K562 (cell line): ENCODE results near the gene LVRN. TPM values are rescaled to one million over a fixed set of nuclear protein-coding genes. Genes with fewer than 3 reads are reported as not detected.

Experiments used
- ATAC-seq: fragments of 200-7000 bp; cut with Tn5 transposase; 3 replicates; pipeline ENCODE4 v1.9.1; 2020; ENCODE audit warnings: moderate library complexity
- BruUV-seq: library from RNA; stranded (reverse); fragments of 400-500 nt; replicated peaks from 2 replicates; lab custom pipeline; 2021; lab: Mats Ljungman, UMichigan
- CTCF ChIA-PET: fragments of 300-600 bp; formaldehyde crosslinking; extraction: SDS; loops from one replicate; lab custom pipeline; 2021; ENCODE audit warnings: low intra/inter-chr PET ratio; lab: Yijun Ruan, JAX
- POLR2A ChIA-PET: fragments of 300-600, 350-650 bp; sonication (Branson Sonifier 250); formaldehyde crosslinking; extraction: SDS; loops from one replicate; lab custom pipeline; 2021; ENCODE audit warnings: antibody characterized with exemption, inconsistent platforms; lab: Yijun Ruan, JAX
- DNase-seq, 4 experiments: peaks; one replicate each; pipeline versions ENCODE4 v3.0.0 to v3.0.0-alpha.2; 2011 to 2018; ENCODE audit warnings: low spot score in 3 of 4, mixed read lengths in 3 of 4; ENCODE audit errors: extremely low read depth in 1 of 4
- FAIRE-seq: peaks from 2 replicates; lab custom pipeline; 2011; peaks lifted over from hg19 to GRCh38; lab: Jason Lieb, UNC
- H2AFZ ChIP-seq: 2 replicates; pipeline ENCODE4 v1.6.0; 2011; ENCODE audit warnings: low read depth, low read length, control low read depth, inconsistent platforms
- H3K27ac ChIP-seq: fragments of 200-600 bp; 3 replicates; pipeline ENCODE4 v1.8.0; 2011; ENCODE audit warnings: low read depth, mild to moderate bottlenecking, control low read depth, inconsistent platforms, low read length, moderate library complexity, mixed read lengths; ENCODE audit errors: extremely low read depth
- H3K27me3 ChIP-seq, 2 experiments: fragments of 300-600 bp in 1 of 2; 2 replicates in 1 of 2; 3 replicates in 1 of 2; pipeline versions ENCODE4 v1.6.0 to v1.8.0; 2011; ENCODE audit warnings: inconsistent platforms in 2 of 2, low read length in 2 of 2, mild to moderate bottlenecking in 1 of 2, mixed read lengths in 1 of 2, moderate library complexity in 1 of 2; ENCODE audit not compliant: control insufficient read depth in 2 of 2, insufficient read depth in 2 of 2
- H3K36me3 ChIP-seq: fragments of 300-600 bp; 3 replicates; pipeline ENCODE4 v1.8.0; 2011; ENCODE audit warnings: mild to moderate bottlenecking, low read length, inconsistent platforms; ENCODE audit not compliant: control insufficient read depth, insufficient read depth
- H3K4me1 ChIP-seq, 2 experiments: fragments of 200-600 bp in 1 of 2; replicated peaks in 1 of 2; 2 replicates in 1 of 2; 3 replicates in 1 of 2; pipeline versions ENCODE4 v1.5.1 to v1.8.0; 2011; ENCODE audit warnings: inconsistent platforms in 2 of 2, low read length in 2 of 2, mild to moderate bottlenecking in 1 of 2, mixed read lengths in 1 of 2, moderate library complexity in 1 of 2; ENCODE audit not compliant: control insufficient read depth in 2 of 2, insufficient read depth in 2 of 2
- H3K4me2 ChIP-seq: 2 replicates; pipeline ENCODE4 v1.6.1; 2011; ENCODE audit warnings: low read length, control low read depth, inconsistent platforms, mixed read lengths; ENCODE audit not compliant: insufficient read depth
- H3K4me3 ChIP-seq: fragments of 200-600 bp; sonication (generic), shearing (Covaris generic); 2 replicates; pipeline ENCODE4 v1.5.1; 2016; ENCODE audit warnings: control low read depth, inconsistent platforms
- H3K79me2 ChIP-seq: fragments of 200-600 bp; 3 replicates; pipeline ENCODE4 v1.8.0; 2011; ENCODE audit warnings: low read length, inconsistent platforms; ENCODE audit not compliant: control insufficient read depth, insufficient read depth
- H3K9ac ChIP-seq, 2 experiments: 2 replicates each; pipeline versions ENCODE4 v1.6.0 to v1.6.1; 2011; ENCODE audit warnings: low read depth in 2 of 2, low read length in 2 of 2, control low read depth in 1 of 2, inconsistent platforms in 1 of 2, mild to moderate bottlenecking in 1 of 2, mixed read lengths in 1 of 2; ENCODE audit not compliant: insufficient read depth in 1 of 2
- H3K9me1 ChIP-seq: one replicate; pipeline ENCODE4 v1.6.0; 2011; ENCODE audit warnings: inconsistent platforms, mild to moderate bottlenecking, low read length, moderate library complexity; ENCODE audit not compliant: control insufficient read depth, insufficient read depth
- H3K9me3 ChIP-seq: replicated peaks from 2 replicates; pipeline ENCODE4 v1.5.1; 2011; ENCODE audit warnings: low read depth, low read length, inconsistent platforms; ENCODE audit not compliant: control insufficient read depth, insufficient read depth
- H4K20me1 ChIP-seq: replicated peaks from 2 replicates; pipeline ENCODE4 v1.6.1; 2011; ENCODE audit warnings: low read length, inconsistent platforms, mixed read lengths; ENCODE audit not compliant: control insufficient read depth, insufficient read depth
- MTA3 ChIP-seq: fragments of 450-650 bp; formaldehyde crosslinking; IDR thresholded peaks from 2 replicates; pipeline ENCODE4 v1.6.1; 2017; ENCODE audit warnings: mild to moderate bottlenecking, borderline replicate concordance
- TEAD2 ChIP-seq: fragments of 450-650 bp; IDR thresholded peaks from 2 replicates; pipeline ENCODE4 v1.6.1; 2016; ENCODE audit warnings: missing genetic modification characterization, control low read depth, missing compliant biosample characterization
- ZNF224 ChIP-seq: sonication (generic); formaldehyde crosslinking; IDR thresholded peaks from 2 replicates; pipeline ENCODE4 v1.8.0; 2022; ENCODE audit warnings: mild to moderate bottlenecking, missing genetic modification reagents
- WGBS: fragments of 100-300 bp; shearing (Covaris generic); methylation state at CpG from one replicate; pipeline ENCODE4 v1.1.6; 2016; ENCODE audit warnings: low coverage, mixed read lengths; ENCODE audit not compliant: insufficient coverage; ENCODE audit errors: missing lambda C conversion rate; 5-methylcytosine and 5-hydroxymethylcytosine counted together
- in situ Hi-C: fragments of 300-500 bp; cut with MboI; formaldehyde crosslinking; loops from 4 replicates; pipeline ENCODE4 v1.15.0; 2018; ENCODE audit warnings: inconsistent platforms, mixed read lengths
- intact Hi-C: fragments of 100-400 bp; cut with micrococcal nuclease; formaldehyde crosslinking; loops from 2 replicates; pipeline ENCODE4 v1.14.2; 2022
- polyA plus RNA-seq, 8 experiments: library from polyadenylated mRNA; depleted of rRNA in 4 of 8; stranded (reverse) in 5 of 8; unstranded in 3 of 8; fragments of >200 nt; fragmentation: Nextera tagmentation in 2 of 8; fragmentation: Illumina TruSeq in 1 of 8; extraction: Ambion mirVana in 2 of 8; extraction: Trizol in 1 of 8; gene quantifications; 2 replicates each; pipeline versions ENCODE4 v1.2.1 to v1.2.3, GENCODE V29; 2011 to 2014; ENCODE audit warnings: inconsistent platforms in 1 of 8, missing spikeins in 1 of 8
- total RNA-seq, 7 experiments: library from RNA; depleted of rRNA in 6 of 7; stranded (reverse); fragments of >200 nt in 6 of 7; fragmentation: Illumina TruSeq in 2 of 7; extraction: Trizol in 2 of 7; gene quantifications; 2 replicates each; pipeline versions ENCODE4 v1.2.1 to v1.2.3, GENCODE V29; 2011 to 2021; ENCODE audit warnings: low replicate concordance in 1 of 7
- TF ChIP-seq, protein P1 (sequence below): IDR thresholded peaks from 2 replicates; pipeline ENCODE4 v1.6.1; 2012; ENCODE audit warnings: low read depth, low read length, improper control_type of control experiment, borderline replicate concordance
- TF ChIP-seq, protein P2 (sequence below): fragments of 200-600 bp; sonication (generic); IDR thresholded peaks from one replicate; pipeline ENCODE4 v1.6.1; 2012; ENCODE audit warnings: mild to moderate bottlenecking, low read depth, low read length, inconsistent platforms
- TF ChIP-seq, protein P3 (sequence below): fragments of 450-650 bp; IDR thresholded peaks from 2 replicates; pipeline ENCODE4 v1.6.1; 2016; ENCODE audit warnings: missing biosample characterization, missing genetic modification characterization

LVRN gene
- total and polyA plus RNA-seq, 9 of the 15 experiments (the other 6 are each of a cell fraction or from before 2014, with no cell fraction given), result 2.6 to 5.3 (median 4.1) TPM

DNA sequence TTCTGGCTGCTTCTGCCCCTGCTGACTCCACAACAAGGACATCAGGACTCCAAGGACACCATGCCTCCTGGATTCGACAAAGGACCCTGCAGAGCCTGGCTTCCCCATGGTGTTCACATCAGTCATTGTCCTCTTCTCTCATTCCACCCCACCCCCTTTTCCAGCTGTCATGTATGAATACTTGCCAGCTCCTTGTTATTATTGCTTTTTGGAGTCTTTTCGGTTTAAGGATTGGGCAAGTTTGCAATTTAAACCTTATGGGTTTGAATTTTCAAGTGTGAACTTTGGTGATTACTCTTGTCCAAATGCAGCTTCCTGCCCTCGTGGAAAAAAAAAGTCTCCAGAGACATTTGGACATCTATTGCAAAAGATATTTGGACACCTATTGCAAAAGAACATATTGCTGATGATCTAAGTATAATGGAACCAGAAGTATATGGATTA lies 14.2 kb upstream of the LVRN start:
- in situ Hi-C loops, result no loop called here
- Histone ChIP-seq H3K79me2 (no peaks in the 10 kb centered on the region), H3K9me3 (no peaks in the 10 kb centered on the region), H2AFZ (no peak overlapping the region), H3K9ac (no peak overlapping the region), H3K4me2 (no peak overlapping the region), H3K27ac (no peak overlapping the region), H3K4me3 (no peak overlapping the region), H3K4me1 (no peaks in the 10 kb centered on the region), H3K9me1 (no peaks in the 10 kb centered on the region), H3K27me3 (no peaks in the 10 kb centered on the region; a peak in 2 of 5 replicates), H3K36me3 (no peaks in the 10 kb centered on the region), H4K20me1 (no peaks in the 10 kb centered on the region)
- WGBS, result 0% methylated on average over 3 of the region's 3 CpGs
- intact Hi-C loops, result no loop called here
- no peak for ATAC-seq
- no peak for DNase-seq
- FAIRE-seq, result no peak
- CTCF ChIA-PET, result no interaction called here
- POLR2A ChIA-PET, result interaction anchor here (0.6 kb wide), 1 partner anchor 27 kb away, joined by 3 read pairs; no protein-coding TSS in a partner anchor
- BruUV-seq, result no TSS peak
- TF ChIP-seq ZNF224 (no peak), MTA3 (no peak), TEAD2 (no peak)
- TF ChIP-seq, protein P1, sequence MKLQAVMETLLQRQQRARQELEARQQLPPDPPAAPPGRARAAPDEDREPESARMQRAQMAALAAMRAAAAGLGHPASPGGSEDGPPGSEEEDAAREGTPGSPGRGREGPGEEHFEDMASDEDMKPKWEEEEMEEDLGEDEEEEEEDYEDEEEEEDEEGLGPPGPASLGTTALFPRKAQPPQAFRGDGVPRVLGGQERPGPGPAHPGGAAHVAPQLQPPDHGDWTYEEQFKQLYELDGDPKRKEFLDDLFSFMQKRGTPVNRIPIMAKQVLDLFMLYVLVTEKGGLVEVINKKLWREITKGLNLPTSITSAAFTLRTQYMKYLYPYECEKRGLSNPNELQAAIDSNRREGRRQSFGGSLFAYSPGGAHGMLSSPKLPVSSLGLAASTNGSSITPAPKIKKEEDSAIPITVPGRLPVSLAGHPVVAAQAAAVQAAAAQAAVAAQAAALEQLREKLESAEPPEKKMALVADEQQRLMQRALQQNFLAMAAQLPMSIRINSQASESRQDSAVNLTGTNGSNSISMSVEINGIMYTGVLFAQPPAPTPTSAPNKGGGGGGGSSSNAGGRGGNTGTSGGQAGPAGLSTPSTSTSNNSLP, result no peak
- TF ChIP-seq, protein P2, sequence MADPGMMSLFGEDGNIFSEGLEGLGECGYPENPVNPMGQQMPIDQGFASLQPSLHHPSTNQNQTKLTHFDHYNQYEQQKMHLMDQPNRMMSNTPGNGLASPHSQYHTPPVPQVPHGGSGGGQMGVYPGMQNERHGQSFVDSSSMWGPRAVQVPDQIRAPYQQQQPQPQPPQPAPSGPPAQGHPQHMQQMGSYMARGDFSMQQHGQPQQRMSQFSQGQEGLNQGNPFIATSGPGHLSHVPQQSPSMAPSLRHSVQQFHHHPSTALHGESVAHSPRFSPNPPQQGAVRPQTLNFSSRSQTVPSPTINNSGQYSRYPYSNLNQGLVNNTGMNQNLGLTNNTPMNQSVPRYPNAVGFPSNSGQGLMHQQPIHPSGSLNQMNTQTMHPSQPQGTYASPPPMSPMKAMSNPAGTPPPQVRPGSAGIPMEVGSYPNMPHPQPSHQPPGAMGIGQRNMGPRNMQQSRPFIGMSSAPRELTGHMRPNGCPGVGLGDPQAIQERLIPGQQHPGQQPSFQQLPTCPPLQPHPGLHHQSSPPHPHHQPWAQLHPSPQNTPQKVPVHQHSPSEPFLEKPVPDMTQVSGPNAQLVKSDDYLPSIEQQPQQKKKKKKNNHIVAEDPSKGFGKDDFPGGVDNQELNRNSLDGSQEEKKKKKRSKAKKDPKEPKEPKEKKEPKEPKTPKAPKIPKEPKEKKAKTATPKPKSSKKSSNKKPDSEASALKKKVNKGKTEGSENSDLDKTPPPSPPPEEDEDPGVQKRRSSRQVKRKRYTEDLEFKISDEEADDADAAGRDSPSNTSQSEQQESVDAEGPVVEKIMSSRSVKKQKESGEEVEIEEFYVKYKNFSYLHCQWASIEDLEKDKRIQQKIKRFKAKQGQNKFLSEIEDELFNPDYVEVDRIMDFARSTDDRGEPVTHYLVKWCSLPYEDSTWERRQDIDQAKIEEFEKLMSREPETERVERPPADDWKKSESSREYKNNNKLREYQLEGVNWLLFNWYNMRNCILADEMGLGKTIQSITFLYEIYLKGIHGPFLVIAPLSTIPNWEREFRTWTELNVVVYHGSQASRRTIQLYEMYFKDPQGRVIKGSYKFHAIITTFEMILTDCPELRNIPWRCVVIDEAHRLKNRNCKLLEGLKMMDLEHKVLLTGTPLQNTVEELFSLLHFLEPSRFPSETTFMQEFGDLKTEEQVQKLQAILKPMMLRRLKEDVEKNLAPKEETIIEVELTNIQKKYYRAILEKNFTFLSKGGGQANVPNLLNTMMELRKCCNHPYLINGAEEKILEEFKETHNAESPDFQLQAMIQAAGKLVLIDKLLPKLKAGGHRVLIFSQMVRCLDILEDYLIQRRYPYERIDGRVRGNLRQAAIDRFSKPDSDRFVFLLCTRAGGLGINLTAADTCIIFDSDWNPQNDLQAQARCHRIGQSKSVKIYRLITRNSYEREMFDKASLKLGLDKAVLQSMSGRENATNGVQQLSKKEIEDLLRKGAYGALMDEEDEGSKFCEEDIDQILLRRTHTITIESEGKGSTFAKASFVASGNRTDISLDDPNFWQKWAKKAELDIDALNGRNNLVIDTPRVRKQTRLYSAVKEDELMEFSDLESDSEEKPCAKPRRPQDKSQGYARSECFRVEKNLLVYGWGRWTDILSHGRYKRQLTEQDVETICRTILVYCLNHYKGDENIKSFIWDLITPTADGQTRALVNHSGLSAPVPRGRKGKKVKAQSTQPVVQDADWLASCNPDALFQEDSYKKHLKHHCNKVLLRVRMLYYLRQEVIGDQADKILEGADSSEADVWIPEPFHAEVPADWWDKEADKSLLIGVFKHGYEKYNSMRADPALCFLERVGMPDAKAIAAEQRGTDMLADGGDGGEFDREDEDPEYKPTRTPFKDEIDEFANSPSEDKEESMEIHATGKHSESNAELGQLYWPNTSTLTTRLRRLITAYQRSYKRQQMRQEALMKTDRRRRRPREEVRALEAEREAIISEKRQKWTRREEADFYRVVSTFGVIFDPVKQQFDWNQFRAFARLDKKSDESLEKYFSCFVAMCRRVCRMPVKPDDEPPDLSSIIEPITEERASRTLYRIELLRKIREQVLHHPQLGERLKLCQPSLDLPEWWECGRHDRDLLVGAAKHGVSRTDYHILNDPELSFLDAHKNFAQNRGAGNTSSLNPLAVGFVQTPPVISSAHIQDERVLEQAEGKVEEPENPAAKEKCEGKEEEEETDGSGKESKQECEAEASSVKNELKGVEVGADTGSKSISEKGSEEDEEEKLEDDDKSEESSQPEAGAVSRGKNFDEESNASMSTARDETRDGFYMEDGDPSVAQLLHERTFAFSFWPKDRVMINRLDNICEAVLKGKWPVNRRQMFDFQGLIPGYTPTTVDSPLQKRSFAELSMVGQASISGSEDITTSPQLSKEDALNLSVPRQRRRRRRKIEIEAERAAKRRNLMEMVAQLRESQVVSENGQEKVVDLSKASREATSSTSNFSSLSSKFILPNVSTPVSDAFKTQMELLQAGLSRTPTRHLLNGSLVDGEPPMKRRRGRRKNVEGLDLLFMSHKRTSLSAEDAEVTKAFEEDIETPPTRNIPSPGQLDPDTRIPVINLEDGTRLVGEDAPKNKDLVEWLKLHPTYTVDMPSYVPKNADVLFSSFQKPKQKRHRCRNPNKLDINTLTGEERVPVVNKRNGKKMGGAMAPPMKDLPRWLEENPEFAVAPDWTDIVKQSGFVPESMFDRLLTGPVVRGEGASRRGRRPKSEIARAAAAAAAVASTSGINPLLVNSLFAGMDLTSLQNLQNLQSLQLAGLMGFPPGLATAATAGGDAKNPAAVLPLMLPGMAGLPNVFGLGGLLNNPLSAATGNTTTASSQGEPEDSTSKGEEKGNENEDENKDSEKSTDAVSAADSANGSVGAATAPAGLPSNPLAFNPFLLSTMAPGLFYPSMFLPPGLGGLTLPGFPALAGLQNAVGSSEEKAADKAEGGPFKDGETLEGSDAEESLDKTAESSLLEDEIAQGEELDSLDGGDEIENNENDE, result no peak
- TF ChIP-seq, protein P3, sequence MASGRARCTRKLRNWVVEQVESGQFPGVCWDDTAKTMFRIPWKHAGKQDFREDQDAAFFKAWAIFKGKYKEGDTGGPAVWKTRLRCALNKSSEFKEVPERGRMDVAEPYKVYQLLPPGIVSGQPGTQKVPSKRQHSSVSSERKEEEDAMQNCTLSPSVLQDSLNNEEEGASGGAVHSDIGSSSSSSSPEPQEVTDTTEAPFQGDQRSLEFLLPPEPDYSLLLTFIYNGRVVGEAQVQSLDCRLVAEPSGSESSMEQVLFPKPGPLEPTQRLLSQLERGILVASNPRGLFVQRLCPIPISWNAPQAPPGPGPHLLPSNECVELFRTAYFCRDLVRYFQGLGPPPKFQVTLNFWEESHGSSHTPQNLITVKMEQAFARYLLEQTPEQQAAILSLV (tag), result no peak
